MCF 10A (cell line): ENCODE results near the gene BAG5. TPM values are rescaled to one million over a fixed set of nuclear protein-coding genes. Genes with fewer than 3 reads are reported as not detected.

Source experiments
- BruUV-seq: library from RNA; stranded (reverse); fragments of 400-500 nt; replicated peaks from 2 replicates; lab custom pipeline; 2021; lab: Mats Ljungman, UMichigan
- CTCF ChIA-PET: fragments of 300-600 bp; sonication (Branson Sonifier 250); formaldehyde crosslinking; extraction: SDS; loops from one replicate; lab custom pipeline; 2021; ENCODE audit warnings: antibody characterized with exemption, inconsistent platforms; lab: Yijun Ruan, JAX
- POLR2A ChIA-PET: fragments of 300-600, 350-650 bp; sonication (Branson Sonifier 250); formaldehyde crosslinking; extraction: SDS; loops from one replicate; lab custom pipeline; 2020; ENCODE audit warnings: antibody characterized with exemption, inconsistent platforms; lab: Yijun Ruan, JAX
- DNase-seq: peaks from one replicate; pipeline ENCODE4 v3.0.0-alpha.2; 2018; ENCODE audit not compliant: unreplicated experiment
- H3K27ac Mint-ChIP-seq: one replicate; pipeline ENCODE4 v1.8.0; 2022; ENCODE audit warnings: mild to moderate bottlenecking, low read depth, mixed read lengths; ENCODE audit not compliant: unreplicated experiment
- H3K27me3 Mint-ChIP-seq: one replicate; pipeline ENCODE4 v1.8.0; 2022; ENCODE audit warnings: mixed read lengths; ENCODE audit not compliant: insufficient read depth, unreplicated experiment
- H3K36me3 Mint-ChIP-seq: one replicate; pipeline ENCODE4 v1.8.0; 2022; ENCODE audit warnings: mild to moderate bottlenecking, moderate library complexity, mixed read lengths; ENCODE audit not compliant: insufficient read depth, unreplicated experiment
- H3K4me1 Mint-ChIP-seq: one replicate; pipeline ENCODE4 v1.8.0; 2022; ENCODE audit warnings: mixed read lengths; ENCODE audit not compliant: insufficient read depth, unreplicated experiment
- H3K4me3 Mint-ChIP-seq: one replicate; pipeline ENCODE4 v1.8.0; 2022; ENCODE audit warnings: mild to moderate bottlenecking, moderate library complexity, mixed read lengths; ENCODE audit not compliant: unreplicated experiment
- H3K9me3 Mint-ChIP-seq: one replicate; pipeline ENCODE4 v1.8.0; 2022; ENCODE audit warnings: mixed read lengths; ENCODE audit not compliant: unreplicated experiment
- intact Hi-C: fragments of 100-400 bp; cut with micrococcal nuclease; formaldehyde crosslinking; loops from 2 replicates; pipeline ENCODE4 v1.14.1; 2022
- total RNA-seq: library from RNA; stranded (reverse); gene quantifications from 2 replicates; pipeline ENCODE4 v1.2.3, GENCODE V29; 2022
- TF ChIP-seq, protein P1 (sequence below): fragments of 200-600 bp; IDR thresholded peaks from one replicate; pipeline ENCODE4 v1.8.0; 2022; ENCODE audit warnings: antibody characterized with exemption, mild to moderate bottlenecking; ENCODE audit not compliant: unreplicated experiment

The BAG5 gene
- total RNA-seq, 1 experiment from 2014 or later = 30.9 TPM

DNA sequence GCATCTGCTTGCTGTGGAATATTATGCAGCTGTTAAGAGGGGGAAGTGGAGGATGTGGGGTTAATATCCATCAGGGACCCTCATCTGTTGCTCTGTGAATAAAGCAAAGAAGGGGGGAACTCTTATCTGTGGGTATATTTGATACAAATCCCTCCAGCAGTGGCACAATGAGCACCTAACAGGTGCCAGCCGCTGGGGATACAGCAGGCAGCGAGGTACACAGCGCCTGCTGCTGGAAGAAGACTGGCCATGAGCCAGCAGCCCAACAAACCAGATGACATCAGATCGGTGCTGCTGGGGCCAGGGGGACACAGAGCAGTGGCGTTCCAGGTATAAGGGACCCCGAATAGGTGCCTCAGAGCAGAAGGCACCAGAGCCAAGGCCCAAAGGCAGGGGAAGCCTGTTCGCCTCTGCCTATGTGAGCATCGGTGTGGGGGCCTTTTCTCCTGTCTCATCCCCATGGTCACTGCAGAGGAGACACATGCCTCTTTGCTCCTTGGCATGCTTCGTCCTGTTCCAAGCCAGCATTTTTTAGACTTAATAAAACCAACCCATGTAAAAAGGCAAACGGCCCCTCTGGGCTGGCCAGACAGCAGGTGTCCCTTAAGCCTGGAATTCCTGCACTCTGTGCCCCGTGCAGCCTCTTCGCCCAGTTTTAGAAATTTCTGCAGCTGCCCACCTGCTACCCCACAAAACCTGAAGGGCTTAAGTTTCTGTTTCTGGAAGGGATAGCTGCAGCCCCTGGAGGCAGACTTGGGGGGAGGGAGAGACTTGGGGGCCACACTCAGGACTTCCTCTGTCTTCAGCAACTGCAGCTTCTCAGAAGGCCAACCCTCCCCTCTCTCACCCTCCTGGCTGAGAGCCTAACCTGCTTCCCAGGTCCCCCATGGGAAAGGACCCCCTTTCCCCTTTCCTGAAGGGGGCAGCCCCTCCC lies 38.2 kb downstream of the BAG5 start:
- DNase-seq = no peak
- intact Hi-C loops = no loop called here
- no TSS peak for BruUV-seq
- peaks cover 6% of the 10 kb centered on the region for H3K36me3 Mint-ChIP-seq
- TF ChIP-seq, protein P1, sequence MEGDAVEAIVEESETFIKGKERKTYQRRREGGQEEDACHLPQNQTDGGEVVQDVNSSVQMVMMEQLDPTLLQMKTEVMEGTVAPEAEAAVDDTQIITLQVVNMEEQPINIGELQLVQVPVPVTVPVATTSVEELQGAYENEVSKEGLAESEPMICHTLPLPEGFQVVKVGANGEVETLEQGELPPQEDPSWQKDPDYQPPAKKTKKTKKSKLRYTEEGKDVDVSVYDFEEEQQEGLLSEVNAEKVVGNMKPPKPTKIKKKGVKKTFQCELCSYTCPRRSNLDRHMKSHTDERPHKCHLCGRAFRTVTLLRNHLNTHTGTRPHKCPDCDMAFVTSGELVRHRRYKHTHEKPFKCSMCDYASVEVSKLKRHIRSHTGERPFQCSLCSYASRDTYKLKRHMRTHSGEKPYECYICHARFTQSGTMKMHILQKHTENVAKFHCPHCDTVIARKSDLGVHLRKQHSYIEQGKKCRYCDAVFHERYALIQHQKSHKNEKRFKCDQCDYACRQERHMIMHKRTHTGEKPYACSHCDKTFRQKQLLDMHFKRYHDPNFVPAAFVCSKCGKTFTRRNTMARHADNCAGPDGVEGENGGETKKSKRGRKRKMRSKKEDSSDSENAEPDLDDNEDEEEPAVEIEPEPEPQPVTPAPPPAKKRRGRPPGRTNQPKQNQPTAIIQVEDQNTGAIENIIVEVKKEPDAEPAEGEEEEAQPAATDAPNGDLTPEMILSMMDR = no peak
- H3K27ac Mint-ChIP-seq = peak overlapping the region; percentile 67
- peaks cover 12% of the 10 kb centered on the region for H3K4me1 Mint-ChIP-seq
- H3K27me3 Mint-ChIP-seq = no peaks in the 10 kb centered on the region
- ChIA-PET POLR2A (interaction anchor here (0.6 to 0.9 kb wide), 3 partner anchors 11 to 21 kb away, joined by 3 to 4 read pairs (median 3); no protein-coding TSS in a partner anchor), CTCF (no interaction called here)
- H3K4me3 Mint-ChIP-seq = no peak overlapping the region
- H3K9me3 Mint-ChIP-seq = no peaks in the 10 kb centered on the region

DNA sequence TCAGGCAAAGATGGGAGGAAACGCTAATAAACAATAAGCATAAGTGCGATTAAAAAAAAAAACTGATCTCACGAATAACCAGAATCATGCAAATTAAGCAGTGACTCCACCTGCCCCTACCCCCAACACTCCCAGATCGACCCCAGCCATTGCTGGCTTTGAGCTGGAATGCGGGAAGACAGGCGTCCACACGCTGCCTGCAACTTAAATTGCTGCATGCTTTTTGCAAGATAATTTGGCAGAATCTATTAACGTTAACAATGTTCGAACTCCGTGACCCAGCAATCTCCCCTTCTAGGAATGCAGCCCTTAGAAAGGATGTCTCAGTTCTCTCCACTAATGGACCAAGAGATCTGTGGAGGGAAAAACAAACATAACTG lies 38.9 kb downstream of the BAG5 start:
- Mint-ChIP-seq H3K9me3 (no peaks in the 10 kb centered on the region), H3K4me1 (peaks cover 19% of the 10 kb centered on the region), H3K36me3 (peaks cover 6% of the 10 kb centered on the region), H3K27me3 (no peaks in the 10 kb centered on the region), H3K27ac (no peak overlapping the region), H3K4me3 (no peak overlapping the region)
- ChIA-PET CTCF (no interaction called here), POLR2A (no interaction called here)
- BruUV-seq = no TSS peak
- no peak for DNase-seq
- TF ChIP-seq, protein P1 = no peak
- intact Hi-C loops = no loop called here

DNA sequence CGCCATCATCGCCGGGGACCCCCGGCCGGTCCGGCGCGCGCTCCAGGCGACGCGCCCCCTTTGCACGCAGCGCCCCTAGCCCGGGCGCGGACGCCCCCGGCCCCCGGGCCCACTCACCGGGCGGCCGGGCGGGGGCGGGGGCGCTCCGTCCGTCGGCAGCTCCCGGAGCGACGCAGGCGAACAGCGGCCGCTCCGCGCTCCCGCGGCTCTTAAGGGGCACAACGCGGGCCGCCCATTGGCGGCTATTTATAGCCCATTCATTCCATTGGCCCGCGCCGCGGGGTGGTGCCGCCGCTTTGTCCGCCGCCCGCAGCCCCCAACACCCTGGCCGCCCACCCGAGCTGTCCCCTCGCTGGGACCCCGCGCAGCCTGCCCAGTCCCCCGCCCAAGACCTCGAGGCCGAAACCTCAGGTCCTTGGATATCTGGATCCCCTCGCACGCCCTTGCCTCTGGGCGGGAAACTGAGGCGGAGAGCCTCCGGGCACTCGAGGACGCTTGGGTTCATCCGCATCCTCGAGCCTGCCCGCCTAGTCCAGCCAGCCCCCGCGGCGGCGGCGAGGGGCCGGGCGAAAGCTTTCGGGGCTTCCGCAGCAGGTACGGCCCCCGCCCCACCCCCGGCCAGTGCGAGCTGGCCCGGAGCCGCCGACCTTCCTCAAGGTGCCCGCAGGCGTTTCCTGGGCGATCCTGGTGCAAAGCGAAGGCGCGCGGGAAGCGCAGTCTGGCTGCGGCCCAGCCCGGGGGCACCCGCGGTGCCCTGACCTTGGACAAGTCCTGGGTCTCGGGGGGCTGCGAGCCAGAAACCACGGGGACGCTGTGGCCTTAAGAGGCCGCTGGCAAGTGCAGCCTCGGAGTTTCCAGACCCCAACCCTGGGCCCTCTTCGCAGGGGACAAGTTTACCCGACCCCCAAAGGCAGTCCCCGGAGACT lies 39.5 kb downstream of the BAG5 start, which contains the start of gene CKB:
TSS of gene CKB (minus strand) at position 182 of the 926 bp plus-strand sequence. CDS start 337 bp downstream, outside the sequence.
- Mint-ChIP-seq H3K9me3 (no peaks in the 10 kb centered on the region), H3K4me3 (peak within 1 kb of the TSS; percentile 70), H3K4me1 (peaks cover 22% of the 10 kb centered on the region), H3K36me3 (peaks cover 6% of the 10 kb centered on the region), H3K27ac (no peak within 1 kb of the TSS), H3K27me3 (no peaks in the 10 kb centered on the region)
- BruUV-seq = no TSS peak
- intact Hi-C loops = no loop called here
- no peak for DNase-seq
- ChIA-PET POLR2A (interaction anchor here (1.0 kb wide), 1 partner anchor 18 kb away, joined by 3 read pairs; no protein-coding TSS in a partner anchor), CTCF (interaction anchor here (0.5 to 0.7 kb wide), 2 partner anchors 23 to 130 kb away, joined by 3 read pairs; no protein-coding TSS in a partner anchor)
- TF ChIP-seq, protein P1 = no peak
